ENCODE measurements around the gene TYROBP. TPM values are rescaled to one million over a fixed set of nuclear protein-coding genes. Genes with fewer than 3 reads are reported as not detected.

TYROBP gene
- total RNA-seq, 1 experiment from 2014 or later = not detected

- Mint-ChIP-seq H3K36me3 (ENCODE audit: insufficient read depth in 1 of 3, low read depth in 3 of 3) (peaks cover 13 to 39% (median 23%) of the 10 kb centered on the region in 3 experiments), H3K9me3 (no peaks in the 10 kb centered on the region), H3K27me3 (ENCODE audit: low read depth) (peaks cover 5% of the 10 kb centered on the region), H3K27ac (no peak overlapping the region), H3K4me1 (peaks cover 22 to 25% of the 10 kb centered on the region in 2 experiments), H3K4me3 (no peak overlapping the region; a peak in 1 of 5 replicates)
- Histone ChIP-seq H3T11ph (ENCODE audit: low read length) (no peak overlapping the region), H3K9me3 (ENCODE audit: control insufficient read depth, low read depth, low read length) (no peaks in the 10 kb centered on the region), H2BK15ac (ENCODE audit: low read depth, low read length) (no peak overlapping the region), H4K91ac (ENCODE audit: insufficient read length, low read depth, low read length) (no peak overlapping the region), H2BK20ac (ENCODE audit: low read depth, low read length, poor library complexity, severe bottlenecking) (no peak overlapping the region), H2BK12ac (ENCODE audit: insufficient read length, low read depth, low read length) (no peak overlapping the region), H3K9ac (ENCODE audit: extremely low read depth, insufficient read length, low read length) (no peak overlapping the region), H4K5ac (ENCODE audit: insufficient read length, low read depth, low read length) (no peak overlapping the region), H3K27me3 (ENCODE audit: insufficient read depth, low read length) (no peaks in the 10 kb centered on the region), H3K79me2 (ENCODE audit: insufficient read depth, low read length) (no peaks in the 10 kb centered on the region), H4K20me1 (ENCODE audit: control insufficient read depth, insufficient read depth, insufficient read length) (no peaks in the 10 kb centered on the region), H3K18ac (ENCODE audit: insufficient read length, low read depth, low read length) (no peak overlapping the region), H3K14ac (ENCODE audit: insufficient read depth, low read length) (no peak overlapping the region), H3K27ac (ENCODE audit: insufficient read length, low read depth, low read length) (no peak overlapping the region), H2AFZ (ENCODE audit: low read length) (no peak overlapping the region), H3K4me1 (ENCODE audit: insufficient read depth, low read length) (peaks cover 7% of the 10 kb centered on the region; the same call in 1 of the 2 replicates), H2BK120ac (ENCODE audit: low read depth, low read length, poor library complexity, severe bottlenecking) (no peak overlapping the region), H3K23ac (ENCODE audit: insufficient read length, low read depth, low read length) (no peak overlapping the region), H2AK5ac (ENCODE audit: insufficient read length, low read length) (no peak overlapping the region), H3K56ac (ENCODE audit: insufficient read length, low read depth, low read length) (no peak overlapping the region), H3K4me2 (ENCODE audit: insufficient read depth, insufficient read length, low read length) (no peak overlapping the region), H3K79me1 (ENCODE audit: insufficient read depth, low read depth, low read length, poor library complexity, severe bottlenecking) (no peaks in the 10 kb centered on the region), H4K8ac (replicated peaks; ENCODE audit: insufficient read length, low read depth, low read length) (no peak overlapping the region), H2BK5ac (ENCODE audit: insufficient read length, low read length) (no peak overlapping the region), H3K23me2 (ENCODE audit: insufficient read length, low read depth, low read length, poor library complexity, severe bottlenecking) (peaks cover 24% of the 10 kb centered on the region), H3K4ac (ENCODE audit: low read depth, low read length) (no peak overlapping the region)
- no peak for DNase-seq
- WGBS (ENCODE audit: extremely low coverage, insufficient read length, low lambda C conversion rate) = no CpG with 5 or more reads among the region's 55 CpGs
- TF ChIP-seq, protein P1, sequence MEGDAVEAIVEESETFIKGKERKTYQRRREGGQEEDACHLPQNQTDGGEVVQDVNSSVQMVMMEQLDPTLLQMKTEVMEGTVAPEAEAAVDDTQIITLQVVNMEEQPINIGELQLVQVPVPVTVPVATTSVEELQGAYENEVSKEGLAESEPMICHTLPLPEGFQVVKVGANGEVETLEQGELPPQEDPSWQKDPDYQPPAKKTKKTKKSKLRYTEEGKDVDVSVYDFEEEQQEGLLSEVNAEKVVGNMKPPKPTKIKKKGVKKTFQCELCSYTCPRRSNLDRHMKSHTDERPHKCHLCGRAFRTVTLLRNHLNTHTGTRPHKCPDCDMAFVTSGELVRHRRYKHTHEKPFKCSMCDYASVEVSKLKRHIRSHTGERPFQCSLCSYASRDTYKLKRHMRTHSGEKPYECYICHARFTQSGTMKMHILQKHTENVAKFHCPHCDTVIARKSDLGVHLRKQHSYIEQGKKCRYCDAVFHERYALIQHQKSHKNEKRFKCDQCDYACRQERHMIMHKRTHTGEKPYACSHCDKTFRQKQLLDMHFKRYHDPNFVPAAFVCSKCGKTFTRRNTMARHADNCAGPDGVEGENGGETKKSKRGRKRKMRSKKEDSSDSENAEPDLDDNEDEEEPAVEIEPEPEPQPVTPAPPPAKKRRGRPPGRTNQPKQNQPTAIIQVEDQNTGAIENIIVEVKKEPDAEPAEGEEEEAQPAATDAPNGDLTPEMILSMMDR (conservative IDR thresholded peaks at IDR 0.05) = no peak
Observed at GRCh38 chr19:35939307-35940077, 31.4 kb upstream of the TYROBP start.
